H1 (cell line): ENCODE measurements around the gene LRATD1. TPM values are rescaled to one million over a fixed set of nuclear protein-coding genes. Genes with fewer than 3 reads are reported as not detected.

ENCODE experiments used
- CHD2 ChIP-seq: IDR thresholded peaks from 2 replicates; pipeline ENCODE4 v1.6.1; 2012; ENCODE audit warnings: low read length, improper control_type of control experiment
- RFX5 ChIP-seq: IDR thresholded peaks from 2 replicates; pipeline ENCODE4 v1.6.1; 2011; ENCODE audit warnings: low read depth, low read length, improper control_type of control experiment, borderline replicate concordance
- SP2 ChIP-seq: IDR thresholded peaks from 2 replicates; pipeline ENCODE4 v1.6.1; 2012; ENCODE audit warnings: mild to moderate bottlenecking, low read length, inconsistent platforms
- polyA plus RNA-seq, 7 experiments: library from polyadenylated mRNA; depleted of rRNA in 3 of 7; stranded (reverse) in 5 of 7; unstranded in 2 of 7; fragments of >200 nt in 5 of 7; fragments of 200-250 nt in 2 of 7; gene quantifications; 1 replicate in 5 of 7; 2 replicates in 1 of 7; 4 replicates in 1 of 7; pipeline versions ENCODE4 v1.2.1 to v1.2.3, GENCODE V29; 2011 to 2013; ENCODE audit warnings: missing spikeins in 2 of 7, mixed read lengths in 2 of 7
- total RNA-seq: library from RNA; stranded (reverse); fragmentation: NEBNext Ultra II Directional; extraction: Animal tissue kit (Norgen Biotek cat#: 25700); gene quantifications from 2 replicates; pipeline ENCODE4 v1.2.1, GENCODE V29; 2021
- TF ChIP-seq, protein P1 (sequence below): IDR thresholded peaks from 2 replicates; pipeline ENCODE4 v1.6.1; 2012; ENCODE audit warnings: low read length, inconsistent platforms

The LRATD1 gene
- total and polyA plus RNA-seq, 2 of the 8 experiments (the other 6 are each of a cell fraction or from before 2014, with no cell fraction given) = 1.2 to 2.3 TPM

DNA sequence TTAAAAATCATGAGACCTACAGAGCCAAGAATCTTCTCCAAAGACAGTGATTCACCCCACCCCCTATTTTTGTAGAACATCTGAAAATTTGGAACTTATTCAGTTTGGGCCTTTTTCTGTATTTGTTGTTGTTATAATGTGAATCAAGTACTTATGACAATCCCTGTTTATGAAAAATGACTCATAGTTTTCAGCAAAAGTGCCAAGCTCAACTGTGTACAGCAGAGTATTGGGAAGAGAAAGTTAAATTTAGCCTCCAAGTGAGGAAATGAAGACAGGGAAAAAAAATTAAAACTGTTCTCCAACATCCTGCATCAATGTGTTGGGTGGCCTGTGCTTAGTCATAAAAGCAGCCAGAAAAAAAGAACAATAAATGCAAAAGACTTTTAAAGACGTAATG lies 46.2 kb downstream of the LRATD1 start (continued):
- TF ChIP-seq, protein P1, sequence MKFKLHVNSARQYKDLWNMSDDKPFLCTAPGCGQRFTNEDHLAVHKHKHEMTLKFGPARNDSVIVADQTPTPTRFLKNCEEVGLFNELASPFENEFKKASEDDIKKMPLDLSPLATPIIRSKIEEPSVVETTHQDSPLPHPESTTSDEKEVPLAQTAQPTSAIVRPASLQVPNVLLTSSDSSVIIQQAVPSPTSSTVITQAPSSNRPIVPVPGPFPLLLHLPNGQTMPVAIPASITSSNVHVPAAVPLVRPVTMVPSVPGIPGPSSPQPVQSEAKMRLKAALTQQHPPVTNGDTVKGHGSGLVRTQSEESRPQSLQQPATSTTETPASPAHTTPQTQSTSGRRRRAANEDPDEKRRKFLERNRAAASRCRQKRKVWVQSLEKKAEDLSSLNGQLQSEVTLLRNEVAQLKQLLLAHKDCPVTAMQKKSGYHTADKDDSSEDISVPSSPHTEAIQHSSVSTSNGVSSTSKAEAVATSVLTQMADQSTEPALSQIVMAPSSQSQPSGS = no peak
- TF ChIP-seq SP2 (no peak), CHD2 (no peak), RFX5 (no peak)
- TF ChIP-seq, all 59 proteins: peak for 0
